NCI-H2196 treated with DMSO at 0.1 percent for 48 hours (cell line): ENCODE results near the gene PPCDC.

Source experiments
- DNase-seq: peaks from one replicate; lab custom pipeline; 2025; ENCODE audit not compliant: unreplicated experiment; lab: John Stamatoyannopoulos, UW

The PPCDC gene

GRCh38 chr15:75008629-75009326, 14.6 kb upstream of the PPCDC start:
- no peak for DNase-seq

- no peak for DNase-seq
Measured at GRCh38 chr15:75016431-75016830, 7.0 kb upstream of the PPCDC start.

GRCh38 chr15:75019916-75020315, 3.5 kb upstream of the PPCDC start:
- DNase-seq: no peak

GRCh38 chr15:75021341-75021740, 2.0 kb upstream of the PPCDC start:
- DNase-seq: no peak

- DNase-seq: no peak
Measured at GRCh38 chr15:75022783-75023180, 608 bp upstream of the PPCDC start.

- DNase-seq: peak; percentile 16
Measured at GRCh38 chr15:75023872-75024636, 664 bp downstream of the PPCDC start.

DNA sequence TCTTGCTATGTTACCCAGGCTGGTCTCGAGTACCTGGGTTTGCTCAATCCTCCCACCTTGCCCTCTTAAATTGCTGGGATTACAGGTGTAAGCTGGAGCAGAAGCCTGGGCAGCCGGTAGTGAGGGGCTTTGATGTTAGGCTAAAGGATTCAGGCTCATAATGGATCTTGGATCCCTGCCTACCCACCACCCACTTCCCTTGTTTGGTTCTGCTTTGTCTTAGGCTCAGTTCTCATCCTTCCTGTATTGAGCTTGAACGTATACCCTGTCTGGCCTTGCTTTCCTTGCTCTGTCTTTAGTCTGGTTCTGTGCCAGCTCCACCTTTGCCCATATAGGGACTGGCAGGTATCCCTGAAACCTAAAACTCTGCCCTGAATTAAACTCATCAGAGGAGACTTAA, 1.7 kb downstream of the PPCDC start:
- DNase-seq: peak; percentile 20

GRCh38 chr15:75025548-75026260, 2.3 kb downstream of the PPCDC start:
- peak; percentile 33 for DNase-seq

DNA sequence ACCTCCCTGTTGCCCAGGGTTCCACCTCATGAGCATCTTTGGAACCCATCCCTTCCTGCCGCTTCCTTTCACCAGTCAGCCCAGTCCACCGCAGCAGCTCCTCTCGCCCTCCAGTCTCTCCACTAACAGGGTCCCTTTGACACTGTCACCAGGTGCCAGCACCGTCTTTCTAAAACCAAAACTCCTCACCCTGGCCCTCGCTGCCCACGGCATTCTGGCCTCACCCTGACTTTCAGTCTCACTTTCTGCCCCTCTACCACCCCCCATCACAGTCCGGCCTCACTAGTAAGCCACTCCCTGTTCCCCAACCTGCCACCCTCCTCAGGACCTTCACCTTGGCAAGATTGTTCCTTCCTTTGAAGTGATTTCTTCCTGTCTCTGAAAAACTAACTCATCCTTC, 4.2 kb downstream of the PPCDC start:
- DNase-seq: no peak

DNA sequence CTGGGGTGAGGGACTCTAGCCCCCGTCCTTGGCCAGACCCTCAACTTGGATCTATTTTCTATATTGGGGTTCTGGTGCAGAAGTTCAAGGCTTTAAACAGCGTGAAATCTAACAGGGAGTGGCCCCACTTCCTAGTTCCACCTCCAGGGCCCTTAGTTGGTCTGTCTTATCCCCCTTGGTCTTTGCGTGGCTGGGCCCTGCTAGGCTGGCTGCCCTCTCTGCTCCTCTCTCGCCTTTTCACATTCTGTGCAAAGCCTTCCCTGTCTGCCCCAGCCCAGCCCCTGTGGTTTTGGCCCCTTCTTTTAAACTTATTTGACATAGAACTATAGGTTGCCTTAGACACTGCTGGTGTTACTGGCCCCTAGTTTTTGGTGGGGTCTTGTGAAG, 5.6 kb downstream of the PPCDC start:
- DNase-seq: no peak

DNA sequence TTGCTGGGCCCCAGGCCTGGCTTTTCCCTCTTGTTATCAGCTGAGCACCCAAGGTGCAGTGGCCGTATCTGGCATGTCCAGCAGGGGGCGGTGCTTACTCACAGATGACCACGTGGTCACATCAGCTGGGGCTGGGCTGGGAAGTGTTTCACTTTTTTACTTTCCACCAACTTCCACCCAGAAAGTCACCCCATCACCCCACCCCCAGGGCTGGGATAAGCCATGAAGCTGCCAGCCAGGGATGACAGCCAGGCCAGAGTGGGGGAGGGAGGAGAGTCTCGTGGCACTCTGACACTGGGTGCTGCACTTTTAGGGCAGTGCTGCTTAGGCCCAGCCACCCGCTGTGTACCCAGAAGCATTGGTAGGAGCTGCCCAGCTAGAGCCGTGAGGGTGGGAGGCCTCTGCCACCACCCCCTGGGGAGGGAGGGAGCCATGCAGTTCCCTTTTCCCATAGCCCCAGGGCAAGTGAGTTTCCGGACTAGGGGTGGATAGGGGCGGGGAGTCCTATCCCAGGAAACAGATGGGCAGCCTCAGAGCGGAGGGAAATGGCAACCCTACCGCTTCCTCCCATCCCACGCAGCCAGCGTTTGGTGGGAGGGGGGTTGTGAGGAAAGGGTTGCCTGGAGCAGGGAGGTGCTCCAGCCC, 6.1 kb downstream of the PPCDC start:
- peak; percentile 37 for DNase-seq

DNA sequence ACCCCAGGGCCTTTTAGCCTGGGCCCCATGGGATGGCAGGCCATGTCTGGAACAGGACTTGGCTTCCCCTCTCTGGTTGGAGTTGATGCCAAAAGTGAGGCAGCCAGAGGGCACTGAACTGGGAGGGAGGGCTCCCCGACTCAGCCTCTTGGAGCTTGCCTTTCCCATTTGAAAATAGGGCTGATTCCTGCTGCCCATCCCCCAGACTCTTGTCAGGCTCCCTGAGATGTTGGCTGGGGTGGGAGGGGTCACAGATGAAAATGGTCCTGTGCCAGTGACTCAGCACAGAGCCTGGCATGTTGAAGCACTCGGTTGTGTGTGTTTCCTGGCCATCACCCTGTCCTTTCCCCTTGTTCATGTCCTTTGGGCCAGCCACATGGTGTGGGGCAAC, 6.6 kb downstream of the PPCDC start:
- no peak for DNase-seq

GRCh38 chr15:75030424-75030823, 7.0 kb downstream of the PPCDC start:
- no peak for DNase-seq

GRCh38 chr15:75031848-75032247, 8.5 kb downstream of the PPCDC start:
- no peak for DNase-seq

DNA sequence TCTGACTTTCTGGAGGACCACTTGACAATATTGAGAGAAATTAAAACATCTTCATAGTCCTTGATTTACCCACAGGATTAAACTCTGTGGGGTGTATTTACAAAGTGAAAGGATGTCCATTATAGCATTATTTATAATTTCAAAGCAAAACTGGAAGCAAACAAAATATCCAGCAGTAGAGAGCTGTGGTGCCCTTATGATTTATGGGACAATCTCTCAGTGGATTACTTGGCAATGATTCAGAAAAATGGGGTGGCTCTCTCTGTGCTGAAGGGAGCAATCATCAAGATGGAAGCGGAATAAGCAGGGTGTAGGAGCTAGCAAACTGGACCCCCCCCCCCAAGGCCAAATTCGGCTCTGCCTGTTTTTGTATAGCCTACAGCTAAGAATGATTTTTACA, 9.0 kb downstream of the PPCDC start:
- no peak for DNase-seq

DNA sequence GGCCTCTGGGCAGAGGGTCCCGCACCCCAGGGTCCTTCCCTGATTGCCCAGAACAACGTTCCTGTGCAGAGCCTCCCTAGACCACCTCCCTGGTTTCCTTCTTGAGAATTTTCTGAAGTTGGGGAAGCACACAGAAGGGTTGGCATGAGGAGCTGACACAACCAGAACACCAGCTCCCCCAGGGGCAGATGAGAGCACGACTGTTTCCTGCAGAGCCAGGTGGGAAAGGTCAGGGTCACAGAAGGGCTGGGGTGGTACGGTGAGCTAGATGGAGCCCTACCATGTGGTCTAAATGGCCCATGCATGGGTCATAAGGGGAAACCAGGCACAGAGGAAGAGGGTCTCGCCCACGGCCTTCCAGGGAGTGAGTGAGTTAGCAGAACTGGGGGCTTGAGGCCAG, 10.4 kb downstream of the PPCDC start:
- no peak for DNase-seq

DNA sequence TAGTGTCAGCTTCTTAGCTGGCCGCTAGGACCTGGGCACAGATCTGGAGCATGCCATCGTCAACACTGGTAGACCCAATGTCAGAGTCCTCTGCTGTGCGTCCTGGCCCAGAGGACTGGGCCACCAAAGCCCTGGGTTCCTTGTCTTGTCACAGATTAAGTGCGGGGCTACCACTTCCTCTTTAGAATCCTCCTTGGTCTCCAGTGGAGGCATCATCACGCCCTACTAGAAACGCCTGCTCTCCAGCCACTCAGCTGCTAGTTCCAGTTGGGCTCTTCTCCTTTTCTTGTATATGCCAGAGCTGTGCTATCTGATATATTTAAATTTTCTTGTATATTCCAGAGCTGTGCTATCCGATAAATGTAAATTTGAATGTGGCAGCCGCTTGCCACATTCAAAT, 11.2 kb downstream of the PPCDC start:
- no peak for DNase-seq

DNA sequence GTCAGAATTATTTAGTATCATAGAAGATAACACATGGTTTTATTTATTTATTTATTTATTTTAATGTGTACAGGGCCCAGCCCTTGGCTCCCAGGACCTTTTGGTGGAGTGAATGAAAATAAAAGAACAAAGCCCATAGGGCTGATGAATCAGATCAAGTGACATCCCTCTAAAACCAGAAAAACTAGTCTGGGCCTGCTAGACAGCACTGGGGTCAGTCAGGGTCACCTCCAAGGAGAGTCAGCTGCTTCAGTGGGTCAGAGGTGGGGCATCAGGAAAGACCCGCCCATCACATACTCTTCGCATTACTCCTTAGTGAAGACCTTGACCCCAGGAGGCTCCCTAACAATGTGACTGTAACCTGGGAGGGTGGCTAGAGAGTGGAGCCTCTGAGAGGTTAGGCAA, 12.8 kb downstream of the PPCDC start:
- no peak for DNase-seq

DNA sequence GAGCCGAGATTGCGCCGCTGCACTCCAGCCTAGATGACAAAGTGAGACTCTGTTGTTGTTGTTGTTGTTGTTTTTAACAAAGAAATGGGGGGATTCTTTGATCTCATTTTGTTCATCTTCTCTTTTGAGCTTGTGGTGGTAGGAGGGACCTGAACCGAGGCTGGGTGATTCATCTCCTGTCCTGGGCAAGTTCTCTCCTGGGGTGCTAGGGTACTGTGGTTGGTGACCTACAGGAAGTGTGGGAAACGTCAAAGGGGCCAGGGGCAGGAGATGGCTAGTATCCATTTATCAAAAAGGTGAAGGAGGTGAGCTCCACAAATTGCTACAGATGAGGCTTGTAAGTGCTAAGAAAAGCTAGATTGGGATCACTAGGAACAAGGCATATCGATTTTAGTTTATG, 14.3 kb downstream of the PPCDC start:
- no peak for DNase-seq

DNA sequence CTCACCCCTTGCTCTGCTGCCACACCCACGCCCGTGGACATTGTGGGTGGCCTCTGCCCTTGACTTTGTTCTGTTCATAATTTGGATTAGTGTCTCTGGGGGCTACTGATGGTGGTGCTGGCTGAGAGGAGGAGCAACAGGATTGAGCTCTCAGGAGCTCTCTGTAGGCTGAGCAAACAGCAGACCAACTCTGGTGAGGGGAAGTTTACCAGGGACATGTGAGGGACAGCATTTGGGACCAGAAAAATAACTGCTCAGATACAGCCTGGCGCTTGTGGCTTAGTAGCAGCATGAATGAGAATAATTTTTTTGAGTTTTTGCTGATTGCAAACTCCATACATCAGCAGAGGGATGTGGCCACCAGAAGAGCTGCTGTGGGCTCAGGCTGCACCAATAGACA, 14.8 kb downstream of the PPCDC start:
- DNase-seq: no peak

- DNase-seq: no peak
Measured at GRCh38 chr15:75042730-75043508, 19.5 kb downstream of the PPCDC start.
